MCF 10A (cell line): ENCODE data around the gene EDDM3A. TPM values are rescaled to one million over a fixed set of nuclear protein-coding genes. Genes with fewer than 3 reads are reported as not detected.

Source experiments
- BruUV-seq: library from RNA; stranded (reverse); fragments of 400-500 nt; replicated peaks from 2 replicates; lab custom pipeline; 2021; lab: Mats Ljungman, UMichigan
- CTCF ChIA-PET: fragments of 300-600 bp; sonication (Branson Sonifier 250); formaldehyde crosslinking; extraction: SDS; loops from one replicate; lab custom pipeline; 2021; ENCODE audit warnings: antibody characterized with exemption, inconsistent platforms; lab: Yijun Ruan, JAX
- POLR2A ChIA-PET: fragments of 300-600, 350-650 bp; sonication (Branson Sonifier 250); formaldehyde crosslinking; extraction: SDS; loops from one replicate; lab custom pipeline; 2020; ENCODE audit warnings: antibody characterized with exemption, inconsistent platforms; lab: Yijun Ruan, JAX
- DNase-seq: peaks from one replicate; pipeline ENCODE4 v3.0.0-alpha.2; 2018; ENCODE audit not compliant: unreplicated experiment
- H3K27ac Mint-ChIP-seq: one replicate; pipeline ENCODE4 v1.8.0; 2022; ENCODE audit warnings: mild to moderate bottlenecking, low read depth, mixed read lengths; ENCODE audit not compliant: unreplicated experiment
- H3K27me3 Mint-ChIP-seq: one replicate; pipeline ENCODE4 v1.8.0; 2022; ENCODE audit warnings: mixed read lengths; ENCODE audit not compliant: insufficient read depth, unreplicated experiment
- H3K36me3 Mint-ChIP-seq: one replicate; pipeline ENCODE4 v1.8.0; 2022; ENCODE audit warnings: mild to moderate bottlenecking, moderate library complexity, mixed read lengths; ENCODE audit not compliant: insufficient read depth, unreplicated experiment
- H3K4me1 Mint-ChIP-seq: one replicate; pipeline ENCODE4 v1.8.0; 2022; ENCODE audit warnings: mixed read lengths; ENCODE audit not compliant: insufficient read depth, unreplicated experiment
- H3K4me3 Mint-ChIP-seq: one replicate; pipeline ENCODE4 v1.8.0; 2022; ENCODE audit warnings: mild to moderate bottlenecking, moderate library complexity, mixed read lengths; ENCODE audit not compliant: unreplicated experiment
- H3K9me3 Mint-ChIP-seq: one replicate; pipeline ENCODE4 v1.8.0; 2022; ENCODE audit warnings: mixed read lengths; ENCODE audit not compliant: unreplicated experiment
- CTCF ChIP-seq: fragments of 200-600 bp; IDR thresholded peaks from one replicate; pipeline ENCODE4 v1.8.0; 2022; ENCODE audit warnings: antibody characterized with exemption, mild to moderate bottlenecking; ENCODE audit not compliant: unreplicated experiment
- intact Hi-C: fragments of 100-400 bp; cut with micrococcal nuclease; formaldehyde crosslinking; loops from 2 replicates; pipeline ENCODE4 v1.14.1; 2022
- total RNA-seq: library from RNA; stranded (reverse); gene quantifications from 2 replicates; pipeline ENCODE4 v1.2.3, GENCODE V29; 2022

The EDDM3A gene
- total RNA-seq, 1 experiment from 2014 or later, result not detected

GRCh38 chr14:20730891-20731290 lies 14.8 kb upstream of the EDDM3A start:
- intact Hi-C loops, result no loop called here
- Mint-ChIP-seq H3K9me3 (no peaks in the 10 kb centered on the region), H3K27ac (no peak overlapping the region), H3K27me3 (peaks cover 76% of the 10 kb centered on the region), H3K4me3 (no peak overlapping the region), H3K36me3 (no peaks in the 10 kb centered on the region), H3K4me1 (no peaks in the 10 kb centered on the region)
- POLR2A ChIA-PET, result no interaction called here
- no peak for DNase-seq
- BruUV-seq, result no TSS peak
- CTCF ChIA-PET, result interaction anchor here (0.5 to 1.3 kb wide), 4 partner anchors 17 to 136 kb away, joined by 3 to 4 read pairs (median 3); no protein-coding TSS in a partner anchor
- TF ChIP-seq CTCF, result no peak

- ChIA-PET POLR2A (no interaction called here), CTCF (no interaction called here)
- Mint-ChIP-seq H3K4me3 (no peak overlapping the region), H3K4me1 (no peaks in the 10 kb centered on the region), H3K9me3 (no peaks in the 10 kb centered on the region), H3K27ac (no peak overlapping the region), H3K27me3 (peaks cover 64% of the 10 kb centered on the region), H3K36me3 (no peaks in the 10 kb centered on the region)
- intact Hi-C loops, result no loop called here
- no TSS peak for BruUV-seq
- TF ChIP-seq CTCF, result no peak
- no peak for DNase-seq
These were observed 13.2 kb upstream of the EDDM3A start for GRCh38 chr14:20732477-20732876.

- DNase-seq, result no peak
- POLR2A ChIA-PET, result no interaction called here
- H3K9me3 Mint-ChIP-seq, result no peaks in the 10 kb centered on the region
- CTCF ChIA-PET, result interaction anchor here (0.6 kb wide), 1 partner anchor 409 kb away, joined by 3 read pairs; no protein-coding TSS in a partner anchor
- H3K27ac Mint-ChIP-seq, result no peak overlapping the region
- intact Hi-C loops, result no loop called here
- H3K4me1 Mint-ChIP-seq, result no peaks in the 10 kb centered on the region
- TF ChIP-seq CTCF, result no peak
- H3K36me3 Mint-ChIP-seq, result no peaks in the 10 kb centered on the region
- no TSS peak for BruUV-seq
- H3K4me3 Mint-ChIP-seq, result no peak overlapping the region
- H3K27me3 Mint-ChIP-seq, result peaks cover 62% of the 10 kb centered on the region
These were observed 12.6 kb upstream of the EDDM3A start for GRCh38 chr14:20732979-20733635.

- intact Hi-C loops, result no loop called here
- BruUV-seq, result no TSS peak
- no peaks in the 10 kb centered on the region for H3K36me3 Mint-ChIP-seq
- no peak for DNase-seq
- ChIA-PET CTCF (interaction anchor here (0.6 to 0.7 kb wide), 3 partner anchors 35 to 408 kb away, joined by 3 to 5 read pairs (median 3); no protein-coding TSS in a partner anchor), POLR2A (no interaction called here)
- H3K9me3 Mint-ChIP-seq, result no peaks in the 10 kb centered on the region
- H3K27me3 Mint-ChIP-seq, result peaks cover 59% of the 10 kb centered on the region
- H3K27ac Mint-ChIP-seq, result no peak overlapping the region
- no peak for TF ChIP-seq CTCF
- no peak overlapping the region for H3K4me3 Mint-ChIP-seq
- no peaks in the 10 kb centered on the region for H3K4me1 Mint-ChIP-seq
These were observed 11.8 kb upstream of the EDDM3A start for GRCh38 chr14:20733684-20734429.
